ENCODE data around the gene KIAA2012.

DNA sequence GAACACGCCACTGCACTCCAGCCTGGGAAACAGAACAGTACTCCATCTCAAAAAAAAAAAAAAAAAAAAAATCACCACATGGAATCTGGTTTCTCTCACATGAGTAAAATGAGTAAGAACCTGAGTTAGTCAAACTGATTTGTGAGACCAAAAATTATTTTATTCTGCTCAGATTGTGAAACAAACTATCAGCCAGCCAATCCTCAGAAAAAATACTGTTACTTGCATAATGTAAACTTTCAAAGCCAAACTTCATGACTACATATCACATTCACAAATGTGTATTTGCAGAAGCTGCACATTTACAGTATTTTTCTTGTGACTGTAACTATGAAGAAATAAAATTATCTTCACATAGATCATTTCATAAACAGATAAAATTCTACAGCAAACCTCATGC, 142.1 kb downstream of the KIAA2012 start:
- TF ChIP-seq, protein P1, sequence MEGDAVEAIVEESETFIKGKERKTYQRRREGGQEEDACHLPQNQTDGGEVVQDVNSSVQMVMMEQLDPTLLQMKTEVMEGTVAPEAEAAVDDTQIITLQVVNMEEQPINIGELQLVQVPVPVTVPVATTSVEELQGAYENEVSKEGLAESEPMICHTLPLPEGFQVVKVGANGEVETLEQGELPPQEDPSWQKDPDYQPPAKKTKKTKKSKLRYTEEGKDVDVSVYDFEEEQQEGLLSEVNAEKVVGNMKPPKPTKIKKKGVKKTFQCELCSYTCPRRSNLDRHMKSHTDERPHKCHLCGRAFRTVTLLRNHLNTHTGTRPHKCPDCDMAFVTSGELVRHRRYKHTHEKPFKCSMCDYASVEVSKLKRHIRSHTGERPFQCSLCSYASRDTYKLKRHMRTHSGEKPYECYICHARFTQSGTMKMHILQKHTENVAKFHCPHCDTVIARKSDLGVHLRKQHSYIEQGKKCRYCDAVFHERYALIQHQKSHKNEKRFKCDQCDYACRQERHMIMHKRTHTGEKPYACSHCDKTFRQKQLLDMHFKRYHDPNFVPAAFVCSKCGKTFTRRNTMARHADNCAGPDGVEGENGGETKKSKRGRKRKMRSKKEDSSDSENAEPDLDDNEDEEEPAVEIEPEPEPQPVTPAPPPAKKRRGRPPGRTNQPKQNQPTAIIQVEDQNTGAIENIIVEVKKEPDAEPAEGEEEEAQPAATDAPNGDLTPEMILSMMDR (conservative IDR thresholded peaks at IDR 0.05; ENCODE audit: low read depth, low read length), result no peak
- TF ChIP-seq EZH2 (IDR thresholded peaks at IDR 0.05; ENCODE audit: borderline replicate concordance, low read depth, low read length, poor library complexity, severe bottlenecking), result no peak

Data from A673 (cell line).